H9 (cell line): Measurements from ENCODE around the gene MEF2C. TPM values are rescaled to one million over a fixed set of nuclear protein-coding genes. Genes with fewer than 3 reads are reported as not detected.

Experiments
- DNase-seq: peaks from one replicate; pipeline ENCODE4 v3.0.0-alpha.2; 2017
- H2AFZ ChIP-seq: one replicate; pipeline ENCODE4 v1.6.1; 2013; ENCODE audit warnings: mild to moderate bottlenecking, low read length, control low read depth, moderate library complexity
- H2AK5ac ChIP-seq: 2 replicates; pipeline ENCODE4 v1.6.1; 2013; ENCODE audit warnings: low read length, control low read depth, mixed read lengths; ENCODE audit not compliant: insufficient read length
- H2BK120ac ChIP-seq: one replicate; pipeline ENCODE4 v1.6.1; 2013; ENCODE audit warnings: low read depth, mild to moderate bottlenecking, low read length, control low read depth, inconsistent platforms; ENCODE audit not compliant: poor library complexity, severe bottlenecking
- H2BK12ac ChIP-seq: 2 replicates; pipeline ENCODE4 v1.6.1; 2013; ENCODE audit warnings: low read length, control low read depth, mixed read lengths, low read depth; ENCODE audit not compliant: insufficient read length
- H2BK15ac ChIP-seq: 2 replicates; pipeline ENCODE4 v1.6.1; 2013; ENCODE audit warnings: low read depth, low read length, control low read depth
- H2BK20ac ChIP-seq: one replicate; pipeline ENCODE4 v1.6.1; 2013; ENCODE audit warnings: low read depth, mild to moderate bottlenecking, low read length, control low read depth, inconsistent platforms; ENCODE audit not compliant: poor library complexity, severe bottlenecking
- H2BK5ac ChIP-seq: 2 replicates; pipeline ENCODE4 v1.6.1; 2013; ENCODE audit warnings: low read length, control low read depth, mixed read lengths; ENCODE audit not compliant: insufficient read length
- H3K14ac ChIP-seq: 2 replicates; pipeline ENCODE4 v1.6.1; 2013; ENCODE audit warnings: low read length, control low read depth; ENCODE audit not compliant: insufficient read depth
- H3K18ac ChIP-seq: 2 replicates; pipeline ENCODE4 v1.6.1; 2013; ENCODE audit warnings: low read depth, mild to moderate bottlenecking, mixed read lengths, low read length, control low read depth; ENCODE audit not compliant: insufficient read length
- H3K23ac ChIP-seq: 2 replicates; pipeline ENCODE4 v1.6.1; 2013; ENCODE audit warnings: low read length, control low read depth, mixed read lengths, low read depth; ENCODE audit not compliant: insufficient read length
- H3K23me2 ChIP-seq: 2 replicates; pipeline ENCODE4 v1.6.1; 2013; ENCODE audit warnings: low read depth, mild to moderate bottlenecking, mixed read lengths, low read length, control low read depth; ENCODE audit not compliant: insufficient read length, poor library complexity, severe bottlenecking
- H3K27ac ChIP-seq: 2 replicates; pipeline ENCODE4 v1.5.1; 2013; ENCODE audit warnings: low read length, control low read depth, mixed read lengths, low read depth; ENCODE audit not compliant: insufficient read length
- H3K27me3 ChIP-seq: 2 replicates; pipeline ENCODE4 v1.6.1; 2013; ENCODE audit warnings: low read length, control low read depth, inconsistent platforms; ENCODE audit not compliant: insufficient read depth
- H3K4ac ChIP-seq: 2 replicates; pipeline ENCODE4 v1.6.1; 2013; ENCODE audit warnings: low read depth, mild to moderate bottlenecking, control low read depth, inconsistent platforms, low read length, moderate library complexity
- H3K4me1 ChIP-seq: 2 replicates; pipeline ENCODE4 v1.6.1; 2013; ENCODE audit warnings: low read length, control low read depth, inconsistent platforms; ENCODE audit not compliant: insufficient read depth
- H3K4me2 ChIP-seq: 2 replicates; pipeline ENCODE4 v1.6.1; 2013; ENCODE audit warnings: low read length, control low read depth, mixed read lengths; ENCODE audit not compliant: insufficient read length, insufficient read depth
- H3K56ac ChIP-seq: 2 replicates; pipeline ENCODE4 v1.6.1; 2013; ENCODE audit warnings: low read depth, mild to moderate bottlenecking, mixed read lengths, low read length, control low read depth; ENCODE audit not compliant: insufficient read length
- H3K79me1 ChIP-seq: 2 replicates; pipeline ENCODE4 v1.6.1; 2013; ENCODE audit warnings: low read depth, mild to moderate bottlenecking, moderate library complexity, low read length, control low read depth, inconsistent platforms; ENCODE audit not compliant: insufficient read depth, poor library complexity, severe bottlenecking
- H3K79me2 ChIP-seq: 2 replicates; pipeline ENCODE4 v1.6.1; 2013; ENCODE audit warnings: low read length, control low read depth, inconsistent platforms; ENCODE audit not compliant: insufficient read depth
- H3K9ac ChIP-seq: 2 replicates; pipeline ENCODE4 v1.6.1; 2013; ENCODE audit warnings: low read length, control low read depth, mixed read lengths; ENCODE audit not compliant: insufficient read length; ENCODE audit errors: extremely low read depth
- H3K9me3 ChIP-seq: one replicate; pipeline ENCODE4 v1.6.1; 2013; ENCODE audit warnings: low read depth, low read length, inconsistent platforms; ENCODE audit not compliant: control insufficient read depth
- H3T11ph ChIP-seq: one replicate; pipeline ENCODE4 v1.6.1; 2013; ENCODE audit warnings: mild to moderate bottlenecking, low read length, control low read depth, inconsistent platforms
- H4K20me1 ChIP-seq: one replicate; pipeline ENCODE4 v1.6.1; 2013; ENCODE audit not compliant: control insufficient read depth, insufficient read length, insufficient read depth
- H4K5ac ChIP-seq: 2 replicates; pipeline ENCODE4 v1.6.1; 2013; ENCODE audit warnings: low read depth, mild to moderate bottlenecking, mixed read lengths, low read length, control low read depth; ENCODE audit not compliant: insufficient read length
- H4K8ac ChIP-seq: replicated peaks from 2 replicates; pipeline ENCODE4 v1.6.1; 2013; ENCODE audit warnings: low read length, control low read depth, mixed read lengths, low read depth; ENCODE audit not compliant: insufficient read length
- H4K91ac ChIP-seq: 2 replicates; pipeline ENCODE4 v1.6.1; 2013; ENCODE audit warnings: low read depth, mild to moderate bottlenecking, moderate library complexity, mixed read lengths, low read length, control low read depth; ENCODE audit not compliant: insufficient read length
- H3K27ac Mint-ChIP-seq, 3 experiments: 2 replicates in 2 of 3; 3 replicates in 1 of 3; pipeline ENCODE4 v1.8.0; 2020 to 2021; ENCODE audit warnings: mixed read lengths in 3 of 3, mild to moderate bottlenecking in 1 of 3, moderate library complexity in 1 of 3
- H3K27me3 Mint-ChIP-seq: 2 replicates; pipeline ENCODE4 v1.8.0; 2021; ENCODE audit warnings: low read depth, mild to moderate bottlenecking, moderate library complexity, mixed read lengths
- H3K36me3 Mint-ChIP-seq, 3 experiments: 2 replicates in 2 of 3; 3 replicates in 1 of 3; pipeline ENCODE4 v1.8.0; 2020 to 2021; ENCODE audit warnings: low read depth in 3 of 3, mixed read lengths in 3 of 3; ENCODE audit not compliant: insufficient read depth in 1 of 3
- H3K4me1 Mint-ChIP-seq, 2 experiments: 2 replicates each; pipeline ENCODE4 v1.8.0; 2020; ENCODE audit warnings: mixed read lengths in 2 of 2
- H3K4me3 Mint-ChIP-seq, 2 experiments: 2 replicates in 1 of 2; 3 replicates in 1 of 2; pipeline ENCODE4 v1.8.0; 2020 to 2021; ENCODE audit warnings: mild to moderate bottlenecking in 2 of 2, mixed read lengths in 2 of 2, moderate library complexity in 1 of 2
- H3K9me3 Mint-ChIP-seq, 2 experiments: 2 replicates in 1 of 2; 3 replicates in 1 of 2; pipeline ENCODE4 v1.8.0; 2020; ENCODE audit warnings: mild to moderate bottlenecking in 2 of 2, mixed read lengths in 2 of 2, moderate library complexity in 1 of 2
- WGBS: extraction: QIAGEN DNeasy Blood & Tissue Kit; methylation state at CpG from one replicate; pipeline ENCODE4 v1.1.7; 2013; ENCODE audit warnings: missing lambda C conversion rate, low lambda C conversion rate, mixed read lengths; ENCODE audit not compliant: insufficient read length; ENCODE audit errors: extremely low coverage; 5-methylcytosine and 5-hydroxymethylcytosine counted together
- total RNA-seq: library from RNA; stranded (reverse); gene quantifications from 2 replicates; pipeline ENCODE4 v1.2.1, GENCODE V29; 2021
- TF ChIP-seq, protein P1 (sequence below): fragments of 200-600 bp; sonication (generic); conservative IDR thresholded peaks from 3 replicates; pipeline ENCODE4 v1.8.0; 2021; ENCODE audit warnings: antibody characterized with exemption, mild to moderate bottlenecking

The MEF2C gene
- total RNA-seq, 1 experiment from 2014 or later = 0.11 TPM

DNA sequence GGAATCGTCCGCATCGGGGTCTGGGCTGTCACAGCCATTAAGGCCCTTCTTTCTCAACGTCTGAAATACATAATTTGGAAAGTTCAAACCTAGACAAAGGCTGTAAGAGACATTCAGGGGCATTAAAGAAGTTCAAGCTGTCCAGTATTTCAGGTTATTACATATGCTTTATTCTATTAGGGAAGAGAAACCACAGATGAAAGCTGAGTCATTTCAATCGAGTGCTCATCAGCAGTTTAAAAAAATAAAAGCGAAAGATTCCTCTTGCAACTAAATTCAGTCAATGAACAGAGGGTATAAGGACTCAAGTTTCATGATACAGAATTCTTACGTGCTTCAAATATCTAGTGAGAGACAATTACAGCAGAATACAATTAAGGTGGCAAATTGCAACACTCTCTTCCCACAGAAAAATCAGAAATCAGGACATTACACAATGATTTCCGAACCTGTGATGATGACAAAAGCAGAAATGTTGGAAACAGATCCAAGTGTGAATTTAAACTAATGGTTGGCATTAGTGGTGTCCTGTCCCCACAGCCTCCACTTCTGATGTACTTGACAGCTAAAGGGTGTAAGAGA is 121.6 kb downstream of the MEF2C start:
- no peaks in the 10 kb centered on the region for H3K27me3 ChIP-seq
- no peak overlapping the region for H4K91ac ChIP-seq
- H3K4me1 ChIP-seq = no peaks in the 10 kb centered on the region
- H4K8ac ChIP-seq = no peak overlapping the region
- no peak overlapping the region for H3K9ac ChIP-seq
- H3K9me3 ChIP-seq = no peaks in the 10 kb centered on the region
- no peak overlapping the region for H3K23ac ChIP-seq
- no peaks in the 10 kb centered on the region for H3K9me3 Mint-ChIP-seq
- no peak overlapping the region for H3K27ac ChIP-seq
- no peak overlapping the region for H2BK12ac ChIP-seq
- no peak overlapping the region for H2AFZ ChIP-seq
- H4K5ac ChIP-seq = no peak overlapping the region
- no peak overlapping the region for H3K4me2 ChIP-seq
- no peaks in the 10 kb centered on the region for H3K36me3 Mint-ChIP-seq
- H2BK15ac ChIP-seq = no peak overlapping the region
- H3K79me2 ChIP-seq = no peaks in the 10 kb centered on the region
- no peak for DNase-seq
- no peaks in the 10 kb centered on the region for H4K20me1 ChIP-seq
- H3K14ac ChIP-seq = no peak overlapping the region
- no peak overlapping the region for H2BK120ac ChIP-seq
- H3K27me3 Mint-ChIP-seq = no peaks in the 10 kb centered on the region
- no peak overlapping the region for H2BK5ac ChIP-seq
- no peaks in the 10 kb centered on the region for H3K23me2 ChIP-seq
- peaks cover 4 to 5% of the 10 kb centered on the region in 2 experiments for H3K4me1 Mint-ChIP-seq
- no peaks in the 10 kb centered on the region for H3K79me1 ChIP-seq
- H3K56ac ChIP-seq = no peak overlapping the region
- no peak overlapping the region for H3K4me3 Mint-ChIP-seq
- TF ChIP-seq, protein P1, sequence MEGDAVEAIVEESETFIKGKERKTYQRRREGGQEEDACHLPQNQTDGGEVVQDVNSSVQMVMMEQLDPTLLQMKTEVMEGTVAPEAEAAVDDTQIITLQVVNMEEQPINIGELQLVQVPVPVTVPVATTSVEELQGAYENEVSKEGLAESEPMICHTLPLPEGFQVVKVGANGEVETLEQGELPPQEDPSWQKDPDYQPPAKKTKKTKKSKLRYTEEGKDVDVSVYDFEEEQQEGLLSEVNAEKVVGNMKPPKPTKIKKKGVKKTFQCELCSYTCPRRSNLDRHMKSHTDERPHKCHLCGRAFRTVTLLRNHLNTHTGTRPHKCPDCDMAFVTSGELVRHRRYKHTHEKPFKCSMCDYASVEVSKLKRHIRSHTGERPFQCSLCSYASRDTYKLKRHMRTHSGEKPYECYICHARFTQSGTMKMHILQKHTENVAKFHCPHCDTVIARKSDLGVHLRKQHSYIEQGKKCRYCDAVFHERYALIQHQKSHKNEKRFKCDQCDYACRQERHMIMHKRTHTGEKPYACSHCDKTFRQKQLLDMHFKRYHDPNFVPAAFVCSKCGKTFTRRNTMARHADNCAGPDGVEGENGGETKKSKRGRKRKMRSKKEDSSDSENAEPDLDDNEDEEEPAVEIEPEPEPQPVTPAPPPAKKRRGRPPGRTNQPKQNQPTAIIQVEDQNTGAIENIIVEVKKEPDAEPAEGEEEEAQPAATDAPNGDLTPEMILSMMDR = no peak
- no CpG with 5 or more reads among the region's 8 CpGs for WGBS
- no peak overlapping the region for H3K4ac ChIP-seq
- no peak overlapping the region for H3K18ac ChIP-seq
- no peak overlapping the region for H2BK20ac ChIP-seq
- H2AK5ac ChIP-seq = no peak overlapping the region
- no peak overlapping the region for H3K27ac Mint-ChIP-seq
- no peak overlapping the region for H3T11ph ChIP-seq
